ENCODE results near the gene FUT7. TPM values are rescaled to one million over a fixed set of nuclear protein-coding genes. Genes with fewer than 3 reads are reported as not detected.
A peak's percentile ranks its signal among the peaks of the same experiment; 100 is the strongest.

Gene FUT7
- total and polyA plus RNA-seq, 11 donors: 0.15 to 0.48 (median 0.17) TPM; not detected in 8

- peak overlapping the region in 7 of 12 donors; percentile 14 to 98 (median 86) for H3K27ac ChIP-seq
- H3K9me3 ChIP-seq: no peaks in the 10 kb centered on the region
- WGBS, 4 donors: 68 to 81% (median 75%) methylated on average over 7 to 9 of the region's 9 CpGs
- no peak for TF ChIP-seq POLR2A (IDR thresholded peaks at IDR 0.05)
- TF ChIP-seq, protein P1, sequence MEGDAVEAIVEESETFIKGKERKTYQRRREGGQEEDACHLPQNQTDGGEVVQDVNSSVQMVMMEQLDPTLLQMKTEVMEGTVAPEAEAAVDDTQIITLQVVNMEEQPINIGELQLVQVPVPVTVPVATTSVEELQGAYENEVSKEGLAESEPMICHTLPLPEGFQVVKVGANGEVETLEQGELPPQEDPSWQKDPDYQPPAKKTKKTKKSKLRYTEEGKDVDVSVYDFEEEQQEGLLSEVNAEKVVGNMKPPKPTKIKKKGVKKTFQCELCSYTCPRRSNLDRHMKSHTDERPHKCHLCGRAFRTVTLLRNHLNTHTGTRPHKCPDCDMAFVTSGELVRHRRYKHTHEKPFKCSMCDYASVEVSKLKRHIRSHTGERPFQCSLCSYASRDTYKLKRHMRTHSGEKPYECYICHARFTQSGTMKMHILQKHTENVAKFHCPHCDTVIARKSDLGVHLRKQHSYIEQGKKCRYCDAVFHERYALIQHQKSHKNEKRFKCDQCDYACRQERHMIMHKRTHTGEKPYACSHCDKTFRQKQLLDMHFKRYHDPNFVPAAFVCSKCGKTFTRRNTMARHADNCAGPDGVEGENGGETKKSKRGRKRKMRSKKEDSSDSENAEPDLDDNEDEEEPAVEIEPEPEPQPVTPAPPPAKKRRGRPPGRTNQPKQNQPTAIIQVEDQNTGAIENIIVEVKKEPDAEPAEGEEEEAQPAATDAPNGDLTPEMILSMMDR (IDR thresholded peaks at IDR 0.05): no peak
- intact Hi-C loops (cut with DNase I): loop anchor here in 2 of 10 donors (5.0 kb wide), 2 partner anchors 36 to 191 kb away; partner anchors contain the start of genes C8G (in 1 of the 2) and TMEM141 (in 1 of the 2)
- peaks cover 0 to 30% (median 6%) of the 10 kb centered on the region in 9 donors for H3K27me3 ChIP-seq
- H3K4me3 ChIP-seq: no peak overlapping the region
- peak in 1 of 5 donors; percentile 27 for DNase-seq
- no peak for ATAC-seq
- peaks cover 0 to 72% (median 34%) of the 10 kb centered on the region in 12 donors for H3K4me1 ChIP-seq
- H3K36me3 ChIP-seq: no peaks in the 10 kb centered on the region
Observed at GRCh38 chr9:136983167-136983566, 48.7 kb downstream of the FUT7 start.

GRCh38 chr9:136982232-136983051 lies 49.4 kb downstream of the FUT7 start, which contains the start of gene LCNL1:
LCNL1 (plus strand) TSS chr9:136982993; CDS start chr9:136983587, 594 bp downstream.
- Histone ChIP-seq H3K4me1 (peaks cover 0 to 79% (median 38%) of the 10 kb centered on the region in 12 donors), H3K9me3 (no peaks in the 10 kb centered on the region), H3K27ac (peak within 1 kb of the TSS; percentile 27 to 98 (median 84)), H3K36me3 (no peaks in the 10 kb centered on the region), H3K27me3 (peaks cover 0 to 37% (median 6%) of the 10 kb centered on the region in 9 donors), H3K4me3 (no peak within 1 kb of the TSS)
- WGBS, 4 donors: 52 to 69% (median 65%) methylated on average over 14 to 18 of the region's 18 CpGs
- ATAC-seq (peak in 2 of 4 donors; percentile 1 to 34), DNase-seq (peak in 2 of 5 donors; percentile 60 to 62)
- TF ChIP-seq, protein P1 (IDR thresholded peaks at IDR 0.05): no peak
- peak in 1 of 2 donors; percentile 25 for TF ChIP-seq POLR2A (IDR thresholded peaks at IDR 0.05)
- intact Hi-C loops (cut with DNase I): loop anchor here in 2 of 10 donors (5.0 kb wide), 2 partner anchors 35 to 190 kb away; partner anchors contain the start of genes C8G (in 1 of the 2) and TMEM141 (in 1 of the 2)

GRCh38 chr9:136981588-136982231 lies 50.2 kb downstream of the FUT7 start:
- TF ChIP-seq, protein P1 (IDR thresholded peaks at IDR 0.05): peak in 4 of 12 donors; percentile 9 to 38 (median 32)
- TF ChIP-seq POLR2A (IDR thresholded peaks at IDR 0.05): peak in 1 of 2 donors; percentile 26
- intact Hi-C loops (cut with DNase I): loop anchor here in 2 of 10 donors (5.0 kb wide), 2 partner anchors 34 to 189 kb away; partner anchors contain the start of genes C8G (in 1 of the 2) and TMEM141 (in 1 of the 2)
- Histone ChIP-seq H3K36me3 (no peaks in the 10 kb centered on the region), H3K27me3 (peaks cover 0 to 36% (median 6%) of the 10 kb centered on the region in 9 donors), H3K4me3 (no peak overlapping the region), H3K9me3 (no peaks in the 10 kb centered on the region), H3K27ac (peak overlapping the region; percentile 27 to 98 (median 84)), H3K4me1 (peaks cover 4 to 86% (median 45%) of the 10 kb centered on the region in 12 donors)
- ATAC-seq (peak; percentile 10 to 61 (median 22)), DNase-seq (peak; percentile 72 to 89 (median 85))
- 27 to 48% (median 35%) methylated on average over 6 to 17 of the region's 17 CpGs for WGBS, 4 donors
